ENCODE data around the gene ABCD1.

ABCD1 gene

GRCh38 chrX:153768311-153769157 lies 43.9 kb downstream of the ABCD1 start:
- Histone ChIP-seq H3K4me3 (no peak overlapping the region), H3K27ac (no peak overlapping the region)

- Histone ChIP-seq H3K4me3 (no peak overlapping the region), H3K27ac (no peak overlapping the region)
Observed at GRCh38 chrX:153769158-153769864, 44.7 kb downstream of the ABCD1 start.

GRCh38 chrX:153769865-153770600 lies 45.4 kb downstream of the ABCD1 start:
- Histone ChIP-seq H3K27ac (no peak overlapping the region), H3K4me3 (no peak overlapping the region)

DNA sequence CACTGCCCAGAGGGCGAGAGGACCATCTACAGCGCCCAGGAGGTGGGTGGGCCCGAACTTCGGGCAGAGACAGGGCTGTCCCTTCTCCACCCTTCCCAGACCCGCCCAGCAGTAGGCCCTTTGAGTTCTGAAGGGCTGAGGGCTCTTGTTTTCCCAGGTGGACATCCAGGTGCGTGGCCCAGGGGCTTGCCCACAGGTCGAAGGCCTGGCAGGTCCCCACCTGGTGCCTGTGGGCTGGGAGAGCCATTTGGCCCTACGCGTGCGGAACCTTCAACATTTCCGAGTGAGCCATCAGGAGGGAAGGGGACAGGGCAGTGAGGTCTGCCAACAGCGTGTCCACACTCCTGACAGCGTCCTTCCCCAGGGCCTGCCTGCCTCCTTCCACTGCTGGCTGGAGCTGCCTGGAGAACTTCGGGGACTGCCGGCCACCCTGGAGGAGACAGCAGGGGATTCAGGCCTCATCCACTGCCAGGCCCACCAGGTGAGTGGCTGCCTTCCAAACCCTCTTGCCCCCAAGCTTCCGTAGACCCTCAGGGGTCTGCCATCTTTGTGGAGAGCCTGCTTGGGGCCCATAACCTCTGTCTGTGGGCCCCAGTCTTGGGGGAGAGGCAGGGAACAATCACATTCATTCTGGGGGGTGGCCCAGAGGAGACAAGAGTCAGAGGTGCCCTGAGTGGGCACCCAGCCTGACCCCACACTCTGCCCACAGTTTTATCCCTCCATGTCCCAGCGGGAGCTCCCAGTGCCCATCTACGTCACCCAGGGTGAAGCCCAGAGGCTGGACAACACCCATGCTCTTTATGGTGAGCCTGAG lies 46.2 kb downstream of the ABCD1 start:
- no peak overlapping the region for H3K27ac ChIP-seq
- H3K4me3 ChIP-seq = no peak overlapping the region

DNA sequence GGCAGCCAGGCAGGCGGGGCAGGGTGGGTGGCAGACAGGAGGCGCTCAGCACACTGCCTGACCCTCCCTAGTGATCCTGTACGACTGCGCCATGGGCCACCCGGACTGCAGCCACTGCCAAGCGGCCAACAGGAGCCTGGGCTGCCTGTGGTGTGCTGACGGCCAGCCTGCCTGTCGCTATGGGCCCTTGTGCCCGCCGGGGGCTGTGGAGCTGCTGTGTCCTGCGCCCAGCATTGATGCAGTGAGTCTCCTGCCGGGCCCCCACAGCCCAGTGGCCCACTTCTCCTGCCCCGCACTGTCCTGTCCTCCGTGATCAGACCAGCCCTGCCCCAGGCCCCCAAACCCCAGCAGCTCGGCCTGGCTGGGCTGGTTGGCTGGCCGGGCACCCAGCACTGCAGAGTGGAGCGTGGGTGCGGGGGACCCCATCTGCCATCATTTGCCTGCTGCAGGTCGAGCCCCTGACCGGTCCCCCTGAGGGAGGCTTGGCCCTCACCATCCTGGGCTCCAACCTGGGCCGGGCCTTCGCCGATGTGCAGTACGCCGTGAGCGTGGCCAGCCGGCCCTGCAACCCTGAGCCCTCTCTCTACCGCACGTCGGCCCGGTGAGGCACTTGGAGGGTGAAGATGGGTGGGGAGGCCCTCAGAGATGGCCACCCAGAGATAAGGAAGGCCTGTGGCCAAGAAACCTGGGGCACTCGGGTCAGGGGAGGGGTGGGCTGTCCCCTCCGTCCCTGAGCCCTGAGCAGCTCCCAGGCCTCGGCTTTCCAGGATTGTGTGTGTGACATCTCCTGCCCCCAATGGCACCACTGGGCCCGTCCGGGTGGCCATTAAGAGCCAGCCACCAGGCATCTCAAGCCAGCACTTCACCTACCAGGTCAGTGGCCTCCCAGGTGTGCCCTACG lies 47.0 kb downstream of the ABCD1 start:
- no peak overlapping the region for H3K4me3 ChIP-seq
- H3K27ac ChIP-seq = no peak overlapping the region

DNA sequence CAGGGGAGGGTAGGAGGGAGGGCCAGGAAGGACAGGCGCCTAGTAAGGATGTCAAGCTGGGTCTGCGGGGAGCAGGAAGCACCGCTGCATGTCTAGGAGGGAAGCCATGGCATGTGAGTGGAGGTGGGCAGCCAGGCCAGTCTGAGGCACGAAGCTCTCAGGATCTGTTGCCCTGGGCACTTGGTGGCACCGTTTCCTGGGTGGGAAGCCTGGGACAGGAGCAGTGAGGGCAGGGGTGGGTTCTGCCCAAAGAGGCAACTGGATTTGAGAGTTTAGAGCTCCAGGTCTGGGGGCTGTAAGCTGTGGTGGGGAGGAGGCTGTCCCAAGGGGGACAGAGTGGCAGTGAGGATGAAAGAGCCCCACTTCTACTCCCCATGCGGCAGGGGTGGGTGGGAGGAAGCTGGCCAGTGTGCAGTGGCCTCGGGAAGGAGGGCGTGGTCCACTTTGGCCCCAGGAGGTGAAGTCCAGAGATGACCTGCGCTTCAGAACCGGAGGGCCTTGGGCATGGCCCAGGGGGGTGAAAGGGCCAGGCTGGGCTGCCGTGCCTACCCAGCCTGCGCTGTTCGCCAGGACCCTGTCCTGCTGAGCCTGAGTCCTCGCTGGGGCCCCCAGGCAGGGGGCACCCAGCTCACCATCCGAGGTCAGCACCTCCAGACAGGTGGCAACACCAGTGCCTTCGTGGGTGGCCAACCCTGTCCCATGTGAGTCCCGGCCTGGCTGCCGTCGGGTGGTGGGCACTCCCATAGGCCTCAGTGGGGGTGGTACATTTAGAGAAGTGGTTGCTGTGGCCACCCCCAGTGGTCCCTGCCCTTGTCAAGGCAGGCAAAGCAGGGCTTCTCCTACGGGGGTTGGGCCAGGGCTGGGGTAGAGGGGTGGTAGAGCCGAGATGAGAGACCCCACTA lies 47.9 kb downstream of the ABCD1 start:
- no peak overlapping the region for H3K4me3 ChIP-seq
- no peak overlapping the region for H3K27ac ChIP-seq

GRCh38 chrX:153773218-153773611 lies 48.6 kb downstream of the ABCD1 start:
- H3K27ac ChIP-seq = no peak overlapping the region

GRCh38 chrX:153773741-153774575 lies 49.3 kb downstream of the ABCD1 start:
- H3K4me3 ChIP-seq = no peak overlapping the region
- no peak overlapping the region for H3K27ac ChIP-seq

More at GRCh38 chrX:153773218-153773611, 48.6 kb downstream of the ABCD1 start:
- H3K4me3 ChIP-seq = no peak overlapping the region

DNA sequence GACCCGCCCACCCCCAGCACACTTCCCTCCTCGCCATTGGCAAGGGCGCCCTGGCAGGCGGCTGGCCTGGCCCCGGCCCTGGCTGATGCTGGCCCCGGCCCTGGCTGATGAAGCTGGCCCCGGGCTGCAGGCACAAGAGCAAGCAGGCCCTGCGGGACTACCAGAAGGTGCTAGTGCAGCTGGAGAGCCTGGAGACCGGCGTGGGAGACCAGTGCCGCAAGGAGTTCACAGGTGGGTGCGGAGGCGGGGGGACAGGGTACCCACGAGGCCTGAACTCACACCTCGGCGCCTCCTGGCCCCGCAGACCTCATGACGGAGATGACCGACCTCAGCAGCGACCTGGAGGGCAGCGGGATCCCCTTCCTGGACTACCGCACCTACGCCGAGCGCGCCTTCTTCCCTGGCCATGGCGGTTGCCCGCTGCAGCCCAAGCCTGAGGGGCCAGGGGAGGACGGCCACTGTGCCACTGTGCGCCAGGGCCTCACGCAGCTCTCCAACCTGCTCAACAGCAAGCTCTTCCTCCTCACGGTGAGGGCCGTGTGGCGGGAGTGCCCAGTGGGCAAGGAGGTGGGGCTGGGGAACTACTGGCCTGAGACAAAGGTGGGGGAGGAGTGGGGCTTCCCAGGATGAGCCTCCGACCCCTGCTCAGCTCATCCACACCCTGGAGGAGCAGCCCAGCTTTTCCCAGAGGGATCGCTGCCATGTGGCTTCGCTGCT lies 50.1 kb downstream of the ABCD1 start:
- Histone ChIP-seq H3K4me3 (no peak overlapping the region), H3K27ac (no peak overlapping the region)

DNA sequence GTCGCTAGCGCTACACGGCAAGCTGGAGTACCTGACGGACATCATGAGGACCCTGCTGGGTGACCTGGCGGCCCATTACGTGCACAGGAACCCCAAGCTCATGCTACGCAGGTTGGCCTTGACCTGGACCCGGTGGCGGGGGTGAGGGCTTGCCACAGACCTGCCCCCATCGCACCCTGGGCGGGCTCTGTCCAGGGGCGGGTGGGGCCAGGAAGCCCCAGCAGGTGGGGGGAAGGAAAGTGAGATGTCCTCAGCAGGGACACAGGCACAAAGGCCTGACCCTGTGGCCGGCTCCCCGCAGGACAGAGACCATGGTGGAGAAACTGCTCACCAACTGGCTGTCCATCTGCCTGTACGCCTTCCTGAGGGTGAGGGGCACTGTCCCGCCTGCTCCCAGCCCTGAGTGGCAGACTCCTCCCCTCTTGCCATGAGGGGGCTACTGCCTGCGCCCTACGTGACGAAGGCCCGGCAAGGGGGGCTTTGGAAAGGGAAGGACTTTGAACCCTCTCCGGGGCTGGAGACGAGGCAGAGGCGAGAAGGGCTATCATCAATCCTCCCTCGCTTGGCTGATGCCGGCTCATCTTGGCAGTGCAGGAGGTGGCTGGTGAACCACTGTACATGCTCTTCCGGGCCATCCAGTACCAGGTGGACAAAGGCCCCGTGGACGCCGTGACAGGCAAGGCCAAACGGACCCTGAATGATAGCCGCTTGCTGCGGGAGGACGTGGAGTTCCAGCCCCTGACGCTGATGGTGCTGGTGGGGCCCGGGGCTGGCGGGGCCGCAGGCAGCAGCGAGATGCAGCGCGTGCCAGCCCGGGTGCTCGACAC lies 50.9 kb downstream of the ABCD1 start:
- H3K4me3 ChIP-seq = no peak overlapping the region
- no peak overlapping the region for H3K27ac ChIP-seq

GRCh38 chrX:153776120-153776599 lies 51.5 kb downstream of the ABCD1 start:
- Histone ChIP-seq H3K27ac (no peak overlapping the region), H3K4me3 (no peak overlapping the region)

DNA sequence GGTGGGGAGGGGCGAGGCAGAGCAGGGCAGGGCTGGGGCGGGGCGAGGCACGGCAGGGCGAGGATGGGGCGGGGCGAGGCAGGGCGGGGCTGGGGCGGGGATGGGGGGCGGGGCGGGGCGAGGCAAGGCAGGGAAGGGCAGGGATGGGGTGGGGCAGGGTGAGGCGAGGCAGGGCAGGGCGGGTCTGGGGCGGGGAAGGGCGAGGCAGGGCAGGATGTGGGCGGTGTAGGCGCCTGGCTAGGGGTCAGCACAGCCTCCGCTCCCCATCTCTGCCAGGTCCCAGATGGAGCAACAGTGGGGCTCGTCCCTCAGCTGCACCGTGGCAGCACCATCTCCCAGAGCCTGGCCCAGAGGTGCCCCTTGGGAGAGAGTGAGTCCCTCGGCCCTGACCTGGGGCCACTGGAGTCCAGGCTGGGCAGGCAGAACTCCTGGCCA lies 52.0 kb downstream of the ABCD1 start:
- Histone ChIP-seq H3K4me3 (no peak overlapping the region), H3K27ac (no peak overlapping the region)

- peak overlapping the region in 1 of 21 experiments; percentile 21 for H3K27ac ChIP-seq
- H3K4me3 ChIP-seq = no peak overlapping the region
Observed at GRCh38 chrX:153777261-153778090, 52.8 kb downstream of the ABCD1 start.

GRCh38 chrX:153778181-153778580 lies 53.5 kb downstream of the ABCD1 start:
- no peak overlapping the region for H3K4me3 ChIP-seq

More at GRCh38 chrX:153778181-153778580, 53.5 kb downstream of the ABCD1 start:
- peak overlapping the region in 1 of 21 experiments; percentile 21 for H3K27ac ChIP-seq
